ENCODE results near the gene JADE2. TPM values are rescaled to one million over a fixed set of nuclear protein-coding genes. Genes with fewer than 3 reads are reported as not detected.

JADE2 gene
- total and polyA plus RNA-seq, 7 donors: 4.9 to 53.8 (median 38.5) TPM

- no peaks in the 10 kb centered on the region for H3K9me3 ChIP-seq
- TF ChIP-seq POLR2AphosphoS5 (IDR thresholded peaks at IDR 0.05) (no peak), CTCF (IDR thresholded peaks at IDR 0.05) (no peak), EP300 (IDR thresholded peaks at IDR 0.05) (no peak), POLR2A (IDR thresholded peaks at IDR 0.05) (no peak)
- H3K27ac ChIP-seq: no peak overlapping the region
- intact Hi-C loops (cut with DNase I): no loop called here
- H3K27me3 ChIP-seq: no peaks in the 10 kb centered on the region
- no peak overlapping the region for H3K4me3 ChIP-seq
- peaks cover 50 to 72% (median 53%) of the 10 kb centered on the region in 4 donors for H3K36me3 ChIP-seq
- WGBS, 2 donors: 95 to 96% methylated on average over 15 of the region's 15 CpGs
- DNase-seq: no peak
- H3K4me1 ChIP-seq: peaks cover 0 to 14% (median 7%) of the 10 kb centered on the region in 4 donors
Measured at GRCh38 chr5:134560698-134561097, 35.2 kb downstream of the JADE2 start.

- no peak overlapping the region for H3K27ac ChIP-seq
- H3K9me3 ChIP-seq: no peaks in the 10 kb centered on the region
- no peak for TF ChIP-seq CTCF (IDR thresholded peaks at IDR 0.05)
- no peak for TF ChIP-seq POLR2A (IDR thresholded peaks at IDR 0.05)
- TF ChIP-seq POLR2AphosphoS5 (IDR thresholded peaks at IDR 0.05): no peak
- TF ChIP-seq EP300 (IDR thresholded peaks at IDR 0.05): no peak
- peaks cover 62 to 84% (median 65%) of the 10 kb centered on the region in 4 donors for H3K36me3 ChIP-seq
- peaks cover 0 to 9% (median 2%) of the 10 kb centered on the region in 4 donors for H3K4me1 ChIP-seq
- intact Hi-C loops (cut with DNase I): no loop called here
- H3K27me3 ChIP-seq: no peaks in the 10 kb centered on the region
- no peak overlapping the region for H3K4me3 ChIP-seq
- WGBS, 2 donors: 78 to 84% methylated on average over 9 of the region's 9 CpGs
- DNase-seq: no peak
Measured at GRCh38 chr5:134561871-134562296, 36.4 kb downstream of the JADE2 start.

GRCh38 chr5:134563221-134563620, 37.8 kb downstream of the JADE2 start:
- peaks cover 68 to 98% (median 71%) of the 10 kb centered on the region in 4 donors for H3K36me3 ChIP-seq
- H3K4me1 ChIP-seq: peaks cover 0 to 21% (median 13%) of the 10 kb centered on the region in 4 donors
- intact Hi-C loops (cut with DNase I): no loop called here
- 98% methylated on average over 7 of the region's 7 CpGs for WGBS, 2 donors
- no peak for DNase-seq
- TF ChIP-seq POLR2AphosphoS5 (IDR thresholded peaks at IDR 0.05) (no peak), POLR2A (IDR thresholded peaks at IDR 0.05) (no peak), CTCF (IDR thresholded peaks at IDR 0.05) (no peak), EP300 (IDR thresholded peaks at IDR 0.05) (no peak)
- H3K4me3 ChIP-seq: no peak overlapping the region
- no peak overlapping the region for H3K27ac ChIP-seq
- H3K9me3 ChIP-seq: no peaks in the 10 kb centered on the region
- H3K27me3 ChIP-seq: no peaks in the 10 kb centered on the region

DNA sequence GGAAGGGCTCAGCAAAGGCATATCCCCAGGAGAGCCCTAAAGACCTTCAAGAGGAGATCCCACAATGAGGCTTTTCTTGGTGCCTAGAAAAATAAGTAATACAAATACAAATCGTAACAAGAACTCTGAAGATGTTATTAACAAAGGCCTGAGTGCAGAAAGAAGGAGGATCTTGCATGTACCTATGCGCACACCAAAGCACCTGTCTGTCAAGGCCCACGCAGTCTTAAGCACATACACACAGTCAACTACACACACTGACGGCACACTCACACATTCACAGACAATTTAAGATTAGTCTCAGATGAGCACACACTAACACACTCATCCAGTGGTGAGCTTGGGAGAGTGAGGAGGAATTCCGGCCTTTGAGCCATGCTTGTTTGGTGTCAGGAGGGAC, 38.5 kb downstream of the JADE2 start:
- TF ChIP-seq POLR2A (IDR thresholded peaks at IDR 0.05): no peak
- TF ChIP-seq CTCF (IDR thresholded peaks at IDR 0.05): no peak
- no peak for TF ChIP-seq POLR2AphosphoS5 (IDR thresholded peaks at IDR 0.05)
- no peak for TF ChIP-seq EP300 (IDR thresholded peaks at IDR 0.05)
- peaks cover 0 to 28% (median 20%) of the 10 kb centered on the region in 4 donors for H3K4me1 ChIP-seq
- no peak for DNase-seq
- H3K9me3 ChIP-seq: no peaks in the 10 kb centered on the region
- no peaks in the 10 kb centered on the region for H3K27me3 ChIP-seq
- intact Hi-C loops (cut with DNase I): no loop called here
- H3K27ac ChIP-seq: no peak overlapping the region
- 78% methylated on average over 5 of the region's 5 CpGs for WGBS, 2 donors
- H3K36me3 ChIP-seq: peaks cover 68 to 97% (median 71%) of the 10 kb centered on the region in 4 donors
- H3K4me3 ChIP-seq: no peak overlapping the region

DNA sequence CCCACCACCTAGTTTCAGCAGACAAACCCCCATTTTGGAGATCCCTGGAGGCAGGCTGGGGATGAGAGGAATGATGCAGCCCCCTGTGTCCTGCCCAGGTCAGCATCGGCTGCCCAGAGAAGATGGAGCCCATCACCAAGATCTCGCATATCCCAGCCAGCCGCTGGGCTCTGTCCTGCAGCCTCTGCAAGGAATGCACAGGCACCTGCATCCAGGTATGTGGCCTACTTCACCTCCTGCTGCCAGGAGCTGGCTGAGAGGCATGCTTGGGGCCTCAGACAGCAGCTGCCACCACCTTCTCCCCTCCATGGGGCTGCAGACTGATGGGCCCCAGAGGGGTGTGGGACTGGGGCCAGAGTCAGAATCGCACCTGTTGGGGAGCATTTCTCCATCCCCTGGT, 38.9 kb downstream of the JADE2 start:
- 95 to 97% methylated on average over 4 of the region's 4 CpGs for WGBS, 2 donors
- H3K4me3 ChIP-seq: no peak overlapping the region
- intact Hi-C loops (cut with DNase I): no loop called here
- no peak overlapping the region for H3K27ac ChIP-seq
- peaks cover 68 to 97% (median 72%) of the 10 kb centered on the region in 4 donors for H3K36me3 ChIP-seq
- DNase-seq: no peak
- no peaks in the 10 kb centered on the region for H3K9me3 ChIP-seq
- TF ChIP-seq POLR2AphosphoS5 (IDR thresholded peaks at IDR 0.05) (no peak), POLR2A (IDR thresholded peaks at IDR 0.05) (no peak), EP300 (IDR thresholded peaks at IDR 0.05) (no peak), CTCF (IDR thresholded peaks at IDR 0.05) (no peak)
- no peaks in the 10 kb centered on the region for H3K27me3 ChIP-seq
- peaks cover 0 to 33% (median 23%) of the 10 kb centered on the region in 4 donors for H3K4me1 ChIP-seq

All from sigmoid colon (tissue), 7 donors.